HG03175 (cell line): Measurements from ENCODE around the gene PDE4B.
"Not testable (repeated sequence)": the region's sequence is repeated elsewhere in the genome, so short reads cannot be mapped to it uniquely, and the experiment has no call there.

ENCODE experiments used
- ATAC-seq: cut with Tn5 transposase; IDR thresholded peaks from one replicate; pipeline ENCODE4 v1.9.1; 2021; ENCODE audit warnings: mild to moderate bottlenecking, moderate library complexity; ENCODE audit not compliant: unreplicated experiment

The PDE4B gene

DNA sequence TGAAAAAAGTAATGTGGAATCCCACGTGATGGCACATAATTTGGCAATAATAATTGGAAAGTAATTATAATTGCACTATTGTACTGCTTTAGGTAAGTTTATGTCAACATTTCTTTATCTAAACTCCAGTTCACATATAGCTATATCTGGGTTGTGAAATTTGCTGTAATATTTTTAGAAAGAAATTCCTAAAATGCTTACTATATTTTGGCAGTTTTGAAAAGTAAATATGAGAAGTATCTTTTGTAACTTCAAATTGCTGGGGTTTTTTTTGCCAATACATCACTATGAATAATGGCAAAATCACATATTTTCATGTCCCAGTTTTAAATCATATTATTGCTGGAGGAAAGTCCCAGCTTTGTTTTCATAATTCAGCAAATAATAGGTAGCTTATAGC lies 197.5 kb downstream of the PDE4B start:
- ATAC-seq = no peak

DNA sequence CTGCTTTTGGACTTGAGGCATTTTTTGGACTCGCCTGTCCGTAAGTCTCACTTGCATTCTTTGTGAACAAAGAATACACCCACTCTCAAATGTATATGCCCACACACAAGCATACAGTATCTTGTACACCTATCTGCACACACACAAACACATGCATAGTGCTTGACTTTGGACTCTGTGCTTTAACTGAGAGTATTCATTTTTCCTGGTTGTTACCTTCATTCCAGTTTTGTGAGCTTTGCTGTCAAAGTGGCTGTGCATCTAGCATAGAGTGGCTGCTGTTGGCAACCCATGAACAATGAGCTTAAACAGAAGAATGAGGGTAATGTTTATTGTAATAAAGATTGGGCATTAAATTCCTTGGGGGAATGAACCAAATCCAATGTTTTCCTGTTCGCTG lies 199.0 kb downstream of the PDE4B start:
- no peak for ATAC-seq

DNA sequence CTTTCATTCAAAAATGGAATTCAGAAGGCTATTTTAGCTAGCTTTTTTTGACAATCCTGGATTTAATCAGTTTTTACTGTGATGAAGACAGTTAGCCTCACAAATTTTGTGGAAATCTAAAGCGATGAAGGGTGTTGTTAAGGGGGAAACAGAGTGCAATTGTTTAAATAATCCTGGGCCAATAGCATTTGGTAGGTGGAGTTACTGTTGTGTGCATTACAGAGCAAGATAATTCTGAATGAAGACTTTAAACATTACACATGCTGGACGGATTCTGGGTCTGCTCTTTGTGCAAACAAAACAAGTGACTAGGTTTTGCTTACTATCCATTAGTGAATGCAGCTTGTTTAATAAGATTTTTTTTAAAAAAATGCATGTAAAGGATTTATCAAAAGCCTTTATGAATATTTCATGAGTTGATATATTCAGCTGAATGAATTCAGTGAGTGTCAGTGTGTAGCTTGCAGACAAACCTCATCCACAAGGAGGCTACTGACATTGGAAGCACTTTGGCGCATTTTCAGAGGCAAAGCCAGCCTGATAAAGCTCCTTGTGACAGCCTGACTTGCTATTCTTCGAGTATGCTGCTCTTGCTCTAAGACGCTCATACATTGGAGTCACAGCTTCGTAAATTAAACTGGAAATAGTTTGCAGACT lies 199.6 kb downstream of the PDE4B start:
- no peak for ATAC-seq

DNA sequence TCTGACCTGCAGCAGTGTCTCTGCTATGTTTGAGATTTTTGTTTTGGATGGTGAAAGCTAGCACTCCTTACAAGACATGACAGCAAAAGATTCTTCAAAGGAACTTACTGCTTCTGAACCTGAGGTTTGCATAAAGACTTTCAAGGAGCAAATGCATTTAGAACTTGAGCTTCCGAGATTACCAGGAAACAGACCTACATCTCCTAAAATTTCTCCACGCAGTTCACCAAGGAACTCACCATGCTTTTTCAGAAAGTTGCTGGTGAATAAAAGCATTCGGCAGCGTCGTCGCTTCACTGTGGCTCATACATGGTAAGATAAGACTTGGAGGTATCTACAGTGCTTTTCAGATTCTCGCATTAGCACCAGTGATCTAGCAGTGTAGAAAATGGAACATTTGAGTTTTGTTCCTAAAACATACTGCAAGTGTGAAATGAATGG lies 200.2 kb downstream of the PDE4B start:
- ATAC-seq = no peak

DNA sequence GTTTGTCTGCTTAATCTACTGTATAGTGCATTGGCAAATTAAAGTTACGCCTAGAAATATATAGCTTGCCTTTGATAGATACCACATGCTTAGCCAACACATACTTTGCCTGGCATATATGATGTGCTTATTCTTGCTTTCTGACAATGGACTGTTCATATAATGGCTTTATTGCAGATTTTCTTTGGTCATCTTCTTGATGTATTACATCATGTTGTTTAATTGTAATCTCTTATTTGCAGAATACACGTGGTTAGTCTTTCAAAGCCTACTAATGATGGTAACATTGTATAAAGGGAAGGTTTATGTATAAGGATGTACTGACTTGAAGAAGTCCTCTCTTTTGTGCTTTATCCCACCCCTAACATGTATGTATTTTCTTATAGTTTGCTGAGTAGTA lies 201.5 kb downstream of the PDE4B start:
- ATAC-seq = no peak

DNA sequence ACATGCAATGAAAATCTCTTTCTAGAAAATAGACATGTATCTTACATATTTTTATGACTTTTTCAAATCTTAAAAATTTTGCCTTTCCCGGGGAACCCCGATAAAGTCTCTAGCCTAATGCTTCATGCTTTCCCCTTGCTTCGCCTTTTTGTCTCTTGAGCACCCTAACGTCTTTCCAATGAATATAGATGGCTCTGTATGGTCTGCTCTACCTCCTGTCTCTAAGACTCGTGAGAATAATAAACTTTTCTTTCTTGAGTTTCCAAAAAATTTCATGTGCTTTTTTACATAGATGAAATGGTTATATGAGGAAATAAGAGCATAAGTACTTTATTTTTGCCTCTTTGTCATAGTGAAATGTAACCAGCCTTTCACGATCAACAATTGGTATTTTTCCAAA lies 202.6 kb downstream of the PDE4B start:
- ATAC-seq = no peak

DNA sequence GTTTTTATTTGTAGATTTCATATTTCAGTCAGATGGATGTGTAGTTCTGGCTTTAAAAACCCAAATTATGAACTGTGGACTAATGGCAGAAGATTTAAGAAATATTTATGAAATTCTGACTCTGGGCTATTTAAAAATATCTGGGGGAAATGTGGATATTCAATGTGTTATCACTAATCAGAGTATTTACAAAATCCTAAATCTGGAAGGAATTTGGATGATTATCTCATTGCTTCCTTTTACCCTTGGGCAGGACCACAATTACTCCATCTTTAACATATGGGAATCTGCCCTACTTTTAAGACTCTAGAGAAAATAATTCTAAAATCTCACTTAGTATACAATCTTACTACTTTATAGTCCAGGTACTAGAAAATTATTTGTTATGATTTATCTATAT lies 203.2 kb downstream of the PDE4B start:
- ATAC-seq = no peak

DNA sequence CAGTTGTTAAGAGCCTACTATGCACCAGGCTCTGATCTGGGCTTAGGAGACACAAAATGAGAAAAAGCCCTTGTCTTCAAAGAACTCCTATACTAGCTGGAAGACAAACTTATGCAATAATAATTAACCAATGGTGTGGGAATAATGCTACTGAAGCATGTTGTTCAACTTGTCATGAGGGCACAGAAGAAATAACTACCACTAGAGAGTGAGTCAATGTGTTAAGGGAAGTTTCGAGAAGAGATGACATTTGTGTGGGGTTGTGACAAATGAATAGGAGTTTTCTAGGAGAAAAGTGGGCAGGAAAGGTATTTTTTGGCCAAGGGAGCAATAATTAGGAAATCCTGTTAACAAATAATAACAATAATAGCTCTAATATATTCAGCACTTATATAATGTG lies 205.0 kb downstream of the PDE4B start:
- no peak for ATAC-seq

DNA sequence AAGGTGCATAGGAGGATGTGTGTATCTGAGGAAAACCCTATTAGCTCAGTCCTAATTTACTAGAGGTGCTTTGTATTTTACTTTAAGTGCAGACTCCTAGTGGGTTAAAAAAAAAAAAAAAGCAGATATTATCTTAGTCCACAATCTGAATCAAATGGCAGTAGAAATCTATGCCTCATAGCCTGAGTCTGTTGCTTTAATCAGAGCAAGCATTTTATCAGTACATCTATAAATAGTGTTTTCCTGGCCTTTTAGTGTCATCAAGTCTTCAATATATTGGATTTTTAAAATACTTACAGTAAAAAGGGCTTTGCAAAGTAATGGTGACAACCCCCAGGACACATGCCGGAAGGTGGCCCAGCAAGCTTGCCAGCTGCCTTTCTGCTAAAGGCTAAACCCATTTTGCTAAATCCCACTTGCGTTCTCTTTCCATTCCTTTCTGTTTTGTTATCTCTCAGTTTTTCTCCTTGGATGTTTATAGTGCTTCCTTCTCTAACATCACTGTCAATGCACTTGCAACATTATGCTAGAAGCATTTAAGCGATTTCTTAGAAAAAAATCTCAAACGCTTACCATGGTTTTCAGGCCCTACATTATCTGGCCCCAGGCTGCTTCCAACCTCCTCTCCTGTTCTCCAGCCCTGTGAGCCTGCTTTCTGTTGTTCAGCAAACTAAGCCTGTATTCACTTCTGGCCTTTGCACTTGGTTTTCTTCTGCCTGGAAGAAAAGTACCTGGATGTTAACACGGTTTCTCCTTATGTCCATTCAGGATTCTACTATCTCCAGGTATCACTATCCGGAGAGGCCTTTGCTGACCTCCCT lies 206.3 kb downstream of the PDE4B start:
- no peak for ATAC-seq

DNA sequence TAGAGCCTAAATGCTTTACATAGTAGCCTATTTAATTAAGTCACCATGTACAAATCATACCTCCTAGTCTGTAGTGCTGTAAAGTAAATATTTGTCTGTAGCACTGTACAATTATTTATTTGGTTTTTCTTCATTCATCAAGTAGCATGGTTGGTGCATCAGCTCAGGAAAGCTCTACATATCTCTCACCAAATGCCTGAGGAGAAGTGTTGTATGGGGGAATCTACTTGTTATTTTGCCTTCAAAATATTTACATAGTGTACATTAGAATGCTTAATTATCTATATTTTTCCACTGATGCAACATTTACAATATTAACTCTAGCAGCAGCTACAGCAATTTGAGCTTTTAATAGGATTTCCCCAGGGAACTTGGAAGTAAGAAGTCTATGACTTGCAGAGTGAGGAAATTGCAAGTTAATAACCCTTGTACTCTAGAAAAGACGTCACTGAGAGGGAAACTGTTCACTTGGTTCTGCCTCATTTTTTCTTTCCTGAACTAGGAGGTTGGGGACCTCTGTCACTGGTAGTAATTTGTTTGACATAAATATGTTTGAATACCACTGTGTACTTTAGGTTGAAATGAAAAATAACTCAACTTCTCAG lies 207.4 kb downstream of the PDE4B start:
- ATAC-seq = no peak

DNA sequence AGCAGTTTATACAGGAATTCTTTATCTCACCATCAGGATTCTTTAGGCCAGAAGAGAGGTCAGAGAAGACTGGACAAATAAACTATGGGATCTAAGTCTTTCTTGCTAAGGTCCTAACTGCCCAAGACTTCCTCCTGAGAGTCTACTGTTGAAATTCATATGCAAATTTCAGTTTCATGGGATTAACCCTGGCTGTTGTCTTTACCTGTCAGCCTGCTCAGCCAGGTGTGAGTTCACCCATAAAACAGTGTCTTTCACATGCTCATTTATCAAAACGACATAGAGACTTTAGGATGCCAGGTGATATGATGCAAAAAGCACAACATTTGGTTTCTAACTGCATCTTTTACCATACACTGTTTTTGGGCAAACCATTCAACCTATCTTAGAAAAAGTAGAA lies 211.0 kb downstream of the PDE4B start:
- no peak for ATAC-seq

DNA sequence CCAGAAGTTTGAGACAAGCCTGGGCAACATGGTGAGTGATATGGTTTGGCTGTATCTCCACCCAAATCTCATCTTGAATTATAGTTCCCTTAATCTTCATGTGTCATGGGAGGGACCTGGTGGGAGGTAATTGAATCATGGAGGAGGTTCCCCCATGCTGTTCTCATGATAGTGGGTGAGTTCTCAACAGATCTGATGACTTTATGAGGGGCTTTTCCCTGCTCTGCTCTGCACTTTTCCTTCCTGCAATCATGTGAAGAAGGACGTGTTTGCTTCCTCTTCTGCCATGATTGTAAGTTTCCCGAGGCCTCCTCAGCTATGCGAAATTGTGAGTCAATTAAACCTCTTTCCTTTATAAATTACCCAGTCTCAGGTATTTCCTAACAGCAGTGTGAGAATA lies 213.8 kb downstream of the PDE4B start:
- ATAC-seq = not testable (repeated sequence)

DNA sequence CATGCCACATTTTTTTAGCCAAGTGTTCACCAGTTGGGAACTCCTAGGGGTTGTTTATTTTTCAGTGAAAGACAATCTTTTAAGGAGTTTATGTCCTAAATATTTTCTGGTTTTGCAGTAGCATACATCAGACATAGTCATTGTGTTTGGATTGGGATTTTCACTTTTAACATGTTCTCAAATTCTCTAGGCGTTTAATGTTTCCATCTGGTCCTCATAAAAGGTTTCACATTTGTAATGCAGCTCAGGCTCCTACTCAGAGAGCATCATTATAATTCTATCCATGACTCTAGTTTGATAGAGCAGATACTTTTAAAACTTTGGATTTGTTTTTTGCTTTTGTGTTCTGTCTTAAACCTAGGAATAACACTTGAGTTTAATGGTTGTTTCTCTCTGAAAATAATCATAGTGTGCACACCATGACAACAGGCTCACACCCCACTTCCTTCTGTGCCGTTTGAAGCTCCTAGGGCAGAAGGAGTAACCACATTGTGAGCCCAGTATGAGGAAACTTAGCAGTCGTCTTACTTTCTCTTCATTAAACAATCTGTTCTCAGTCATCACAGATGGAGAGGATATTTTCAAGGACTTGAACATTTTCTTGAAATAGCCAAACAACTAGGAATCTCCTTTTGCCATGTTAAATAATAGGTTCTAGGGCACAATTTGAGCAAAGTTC lies 219.6 kb downstream of the PDE4B start:
- ATAC-seq = no peak

DNA sequence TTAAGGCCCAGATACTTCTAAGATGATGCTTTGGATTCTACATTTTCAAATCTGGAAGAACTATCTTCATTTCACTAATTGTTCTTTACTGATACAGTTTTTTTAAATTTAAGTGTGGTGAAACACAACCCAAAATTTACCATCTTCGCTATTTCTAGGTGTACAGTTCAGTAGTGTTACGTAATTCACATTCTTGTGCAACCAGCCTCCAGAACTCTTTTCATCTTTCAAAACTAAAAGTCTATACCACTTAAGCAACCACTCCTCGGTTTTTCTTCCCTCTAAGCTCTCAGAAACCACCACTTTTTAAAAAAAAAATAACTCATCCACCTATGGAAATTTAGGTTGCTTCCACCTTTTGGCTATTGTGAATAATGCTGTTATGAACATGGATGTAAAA lies 220.7 kb downstream of the PDE4B start:
- ATAC-seq = no peak

DNA sequence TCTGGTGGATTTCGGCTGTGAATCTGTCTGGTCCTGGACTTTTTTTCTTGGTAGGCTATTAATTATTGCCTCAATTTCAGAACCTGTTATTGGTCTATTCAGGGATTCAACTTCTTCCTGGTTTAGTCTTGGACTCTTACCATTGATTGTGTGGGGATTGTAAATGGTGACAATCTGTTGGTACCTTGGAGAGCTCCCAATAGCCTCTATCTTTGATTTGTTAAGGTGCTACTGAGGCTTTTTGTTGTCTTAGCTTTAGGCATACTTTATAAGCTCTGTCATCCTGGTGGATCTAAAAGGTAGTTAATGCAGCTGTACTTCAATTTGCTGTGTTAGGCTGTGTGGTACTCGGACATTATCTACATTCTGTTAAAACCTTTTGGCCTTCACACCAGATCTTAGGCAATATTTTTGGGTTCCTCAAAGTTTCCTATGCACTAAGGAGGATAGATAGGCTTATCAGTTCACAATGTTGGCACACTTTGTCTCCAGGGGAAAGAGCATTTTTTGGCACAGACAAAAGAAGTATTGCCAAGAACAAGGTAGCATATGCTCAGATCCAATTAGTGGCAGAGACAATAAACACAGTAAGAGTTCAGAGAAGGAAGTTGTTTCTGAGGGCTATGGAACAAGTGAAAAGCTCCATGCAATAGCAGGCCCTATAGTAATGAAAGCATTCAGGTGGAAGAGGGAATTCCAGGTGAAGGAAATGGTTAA lies 230.4 kb downstream of the PDE4B start:
- ATAC-seq = no peak

DNA sequence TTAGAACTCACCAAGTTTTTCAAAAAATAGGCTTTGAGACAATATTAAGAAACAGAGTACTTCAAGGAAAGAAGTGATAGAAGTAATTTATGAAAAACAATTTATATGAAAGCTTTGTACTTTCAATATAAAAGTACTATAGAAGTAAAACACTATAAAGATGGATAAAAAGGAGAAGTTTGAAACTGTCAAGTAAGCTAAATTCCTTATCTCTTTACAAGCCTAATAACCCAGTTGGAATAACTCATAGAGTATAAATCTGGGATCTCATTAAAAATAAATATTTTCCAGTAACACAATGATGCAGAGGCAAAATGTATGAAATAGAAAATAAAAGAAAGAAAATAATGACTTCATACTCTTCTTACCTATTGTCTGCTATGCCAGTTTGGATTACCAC lies 232.5 kb downstream of the PDE4B start:
- no peak for ATAC-seq

DNA sequence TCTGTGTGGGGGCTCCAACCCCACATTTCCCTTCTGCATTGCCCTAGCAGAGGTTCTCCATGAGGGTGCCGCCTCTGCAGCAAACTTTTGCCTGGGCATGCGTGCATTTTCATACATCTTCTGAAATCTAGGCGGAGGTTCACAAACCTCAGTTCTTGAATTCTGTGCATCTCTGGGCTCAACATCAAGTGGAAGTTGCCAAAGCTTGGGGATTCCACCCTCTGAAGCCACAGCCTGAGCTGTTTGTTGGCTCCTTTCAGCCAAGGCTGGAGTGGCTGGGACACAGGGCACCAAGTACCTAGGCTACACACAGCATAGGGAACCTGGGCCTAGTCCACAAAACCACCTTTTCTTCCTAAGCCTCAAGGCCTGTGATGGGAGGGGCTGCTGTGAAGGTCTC lies 235.3 kb downstream of the PDE4B start:
- ATAC-seq = no peak

DNA sequence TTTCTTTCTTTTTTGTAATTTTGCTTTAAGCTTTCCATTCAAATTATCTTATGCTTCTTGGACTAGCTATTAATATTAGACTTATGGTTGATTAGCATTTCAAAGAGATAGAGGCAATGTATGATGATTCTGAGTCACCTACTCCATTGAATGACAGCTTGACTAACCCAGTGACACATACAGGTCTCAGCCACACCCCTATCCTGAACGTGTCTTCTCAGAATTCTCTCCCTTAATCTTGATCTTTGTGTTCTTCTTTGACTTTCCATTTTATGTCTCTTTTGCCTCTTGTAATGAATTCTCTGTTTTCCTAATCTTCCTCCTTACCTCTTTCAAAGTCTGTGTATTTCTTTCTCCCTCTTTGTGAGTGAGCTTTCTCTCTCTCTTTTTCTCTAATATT lies 241.1 kb downstream of the PDE4B start:
- ATAC-seq = no peak

DNA sequence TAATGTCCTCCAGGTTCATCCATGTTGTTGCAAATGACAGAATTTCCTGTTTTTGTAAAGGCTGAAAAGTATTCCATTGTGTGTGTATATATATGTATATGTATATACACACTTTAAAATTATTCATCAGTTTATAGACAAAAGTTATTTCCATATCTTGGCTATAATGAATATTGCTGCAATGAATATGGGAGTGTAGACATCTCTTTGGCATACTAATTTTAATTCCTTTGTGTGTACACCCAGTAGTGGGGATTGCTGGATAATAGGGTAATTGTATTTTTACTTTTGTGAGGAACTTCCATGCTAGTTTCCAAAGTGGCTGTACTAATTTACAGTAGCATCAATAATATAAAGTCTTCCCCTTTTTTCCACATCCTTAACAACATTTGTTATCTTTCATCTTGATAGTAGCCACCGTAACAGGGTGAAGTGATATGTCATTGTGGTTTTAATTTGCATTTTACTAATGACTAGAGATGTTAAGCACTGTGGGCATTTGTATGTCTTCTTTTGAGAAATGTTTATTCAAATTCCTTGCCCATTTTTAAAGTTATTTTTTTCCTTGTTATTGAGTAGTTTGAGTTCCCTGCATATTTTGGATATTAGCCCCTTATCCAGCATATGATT lies 243.0 kb downstream of the PDE4B start:
- ATAC-seq = no peak

DNA sequence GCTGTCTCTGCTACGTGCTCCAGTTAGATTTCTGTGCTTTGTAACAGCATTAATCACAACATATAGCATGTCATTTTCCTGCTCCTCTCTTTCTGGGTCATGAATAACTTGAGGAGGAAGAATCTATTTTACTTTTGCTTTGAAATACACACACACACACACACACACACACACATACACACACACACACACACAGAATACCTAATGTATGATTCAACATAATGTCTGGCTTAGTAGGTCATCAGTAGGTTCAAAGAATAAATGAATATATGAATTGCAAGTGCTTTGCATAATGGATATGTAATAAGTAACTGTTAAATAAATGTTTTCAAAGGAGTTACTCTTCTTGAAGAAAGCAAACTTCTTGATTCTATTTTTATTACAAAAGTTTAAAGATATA lies 249.0 kb downstream of the PDE4B start:
- no peak for ATAC-seq

DNA sequence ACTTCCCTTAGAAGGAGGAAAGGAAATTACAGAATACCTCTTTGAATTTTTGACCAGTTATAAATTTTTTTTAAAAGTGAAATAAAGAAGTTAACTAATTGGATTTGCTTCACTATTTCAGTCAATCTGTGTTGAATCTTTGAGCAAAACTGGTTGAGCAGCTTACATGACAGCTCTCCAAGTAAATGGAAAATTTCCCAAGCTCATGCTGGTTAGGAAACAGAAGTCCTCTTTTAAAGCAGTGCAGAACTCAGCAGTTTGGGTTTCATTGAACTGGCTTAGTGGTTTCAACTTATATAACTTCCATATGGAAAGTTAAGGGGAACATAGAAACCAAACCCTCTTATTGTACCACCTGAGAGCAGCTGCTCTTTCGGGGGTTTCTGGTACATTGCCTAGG lies 250.5 kb downstream of the PDE4B start:
- no peak for ATAC-seq
